ENCODE data around the gene C2orf76. TPM values are rescaled to one million over a fixed set of nuclear protein-coding genes. Genes with fewer than 3 reads are reported as not detected.
A peak's percentile ranks its signal among the peaks of the same experiment; 100 is the strongest.
"Not testable (repeated sequence)": the region's sequence is repeated elsewhere in the genome, so short reads cannot be mapped to it uniquely, and the experiment has no call there.

Gene C2orf76
- total RNA-seq, result 10 to 100 TPM in 7 of 8 experiments, 1 to 10 TPM in 1; 9.5 to 25.1 (median 13.3) TPM

DNA sequence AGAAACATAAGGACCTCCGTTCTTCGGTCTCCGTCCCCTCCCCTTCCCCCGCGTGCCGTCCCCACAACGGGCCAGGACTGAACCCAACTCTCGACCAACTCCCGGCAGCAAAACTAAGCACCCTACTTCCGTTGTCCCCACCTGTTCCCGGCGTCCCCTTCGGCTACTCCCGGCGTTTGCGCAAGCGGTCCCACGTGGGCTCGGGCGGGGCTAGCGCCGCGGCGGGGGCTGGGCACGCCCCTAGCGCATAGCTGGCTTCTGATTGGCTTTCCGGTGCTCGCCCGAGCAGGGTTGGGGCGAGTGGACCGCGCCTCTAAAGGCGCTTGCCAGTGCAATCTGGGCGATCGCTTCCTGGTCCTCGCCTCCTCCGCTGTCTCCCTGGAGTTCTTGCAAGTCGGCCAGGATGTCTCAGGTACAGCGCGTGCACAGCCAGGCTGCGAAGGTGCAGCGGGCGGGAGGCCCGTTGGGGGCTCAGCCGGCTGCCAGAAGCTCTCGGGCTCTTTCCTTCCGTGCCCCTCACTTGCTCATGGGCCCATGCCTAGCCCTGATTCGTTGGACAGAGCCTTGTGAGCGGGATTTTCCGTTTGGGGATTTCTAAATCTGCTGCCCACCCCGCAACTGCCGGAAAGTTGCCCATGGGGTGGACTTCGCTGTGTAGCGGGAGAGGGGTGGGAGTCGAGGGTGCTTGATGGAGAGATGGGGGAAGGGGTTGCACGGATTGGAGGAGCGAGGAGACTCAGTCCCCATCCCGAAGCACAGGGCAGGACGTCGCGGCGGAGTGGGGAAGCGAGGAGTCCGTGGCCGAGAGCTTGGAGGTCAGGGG, at the start of gene C2orf76, which contains the start of gene DBI:
Gene C2orf76 (minus strand): TSS at position 186 of the 823 bp plus-strand sequence. CDS start 26,875 bp downstream, outside the sequence.
Gene DBI (plus strand): TSS at position 329 of the 823 bp plus-strand sequence. CDS start 75 bp downstream, at position 404.
- WGBS, 10 experiments, result 0% methylated on average over 4 to 6 of the region's 65 CpGs; no CpG with 5 or more reads in 8 of the 10 experiments
- ATAC-seq (replicated peaks in 6 of 8), result peak; percentile 90 to 97 (median 95)
- in situ Hi-C loops (cut with MboI; ENCODE audit: low pct_unique_long_range_greater_than_20kb in 2 of 9, low sequenced_read_pairs in 9 of 9, unreplicated experiment in 9 of 9), result no loop called here
- Histone ChIP-seq H3K27ac (peak within 1 kb of the TSS in 1 of 2 donors; percentile 54), H3K4me1 (replicated peaks in 1 of 2) (peaks cover 12 to 14% of the 10 kb centered on the region in 2 donors), H3K4me3 (peak within 1 kb of the TSS; percentile 48 to 84 (median 66))

DNA sequence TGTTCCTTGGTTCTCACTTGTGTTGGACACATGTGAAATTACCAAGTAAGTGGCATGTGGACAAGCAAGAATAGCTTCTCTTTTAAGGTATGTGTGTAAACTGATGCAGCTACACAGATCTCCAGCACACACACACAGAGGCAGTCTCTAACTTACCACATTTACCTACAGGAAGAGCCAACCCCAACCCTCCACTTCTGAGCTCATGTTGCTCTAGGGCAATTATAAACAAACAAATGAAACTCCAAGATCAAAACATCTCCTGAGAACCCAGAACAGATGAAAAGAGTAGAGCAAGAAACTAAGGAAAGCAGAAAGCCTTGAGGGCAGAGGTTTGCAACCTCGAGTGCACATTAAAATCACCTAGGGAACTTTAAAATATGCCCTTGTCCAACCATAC, 49.0 kb upstream of the C2orf76 start:
- no peak overlapping the region for H3K27ac ChIP-seq
- ATAC-seq (replicated peaks in 6 of 8), result no peak
- H3K4me1 ChIP-seq (replicated peaks in 1 of 2), result peaks cover 0 to 2% of the 10 kb centered on the region in 2 donors
- in situ Hi-C loops (cut with MboI; ENCODE audit: low pct_unique_long_range_greater_than_20kb in 2 of 9, low sequenced_read_pairs in 9 of 9, unreplicated experiment in 9 of 9), result loop anchor here in 3 of 9 experiments (25.0 kb wide), 1 partner anchor 247 kb away; no protein-coding TSS in a partner anchor
- 57 to 100% (median 83%) methylated on average over 1 of the region's 1 CpG; no CpG with 5 or more reads in 6 of the 10 experiments for WGBS, 10 experiments
- no peak overlapping the region for H3K4me3 ChIP-seq

DNA sequence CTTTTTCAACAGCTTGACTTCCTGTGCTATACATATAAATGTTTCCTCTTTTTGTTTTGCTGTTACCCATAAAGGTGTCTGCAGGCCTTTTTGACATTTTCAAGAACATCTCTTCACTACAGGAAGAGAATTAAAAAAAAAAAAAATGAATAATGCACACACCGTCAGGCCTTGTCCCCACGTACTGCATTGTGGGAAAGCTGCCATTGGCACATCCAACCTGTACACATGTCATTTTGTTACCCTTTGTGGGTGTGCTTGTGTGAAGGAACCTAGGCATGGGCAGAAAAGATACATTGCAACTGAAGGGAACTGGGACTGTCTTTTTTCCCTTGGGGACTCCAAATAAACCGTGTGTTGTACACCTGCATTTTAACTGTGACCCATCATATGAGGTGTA, 48.3 kb upstream of the C2orf76 start:
- Histone ChIP-seq H3K4me1 (replicated peaks in 1 of 2) (peaks cover 0 to 2% of the 10 kb centered on the region in 2 donors), H3K4me3 (no peak overlapping the region), H3K27ac (no peak overlapping the region)
- WGBS, 10 experiments, result 19 to 100% (median 56%) methylated on average over 1 to 3 of the region's 3 CpGs; no CpG with 5 or more reads in 2 of the 10 experiments
- in situ Hi-C loops (cut with MboI; ENCODE audit: low pct_unique_long_range_greater_than_20kb in 2 of 9, low sequenced_read_pairs in 9 of 9, unreplicated experiment in 9 of 9), result loop anchor here in 3 of 9 experiments (5.0 to 25.0 kb wide), 2 partner anchors 62 to 247 kb away; no protein-coding TSS in a partner anchor
- ATAC-seq (replicated peaks in 6 of 8), result no peak

GRCh38 chr2:119409506-119409905, 42.9 kb upstream of the C2orf76 start:
- no peak for ATAC-seq (replicated peaks in 6 of 8)
- H3K4me3 ChIP-seq, result no peak overlapping the region
- WGBS, 10 experiments, result 28 to 100% (median 80%) methylated on average over 2 to 4 of the region's 4 CpGs
- in situ Hi-C loops (cut with MboI; ENCODE audit: low pct_unique_long_range_greater_than_20kb in 2 of 9, low sequenced_read_pairs in 9 of 9, unreplicated experiment in 9 of 9), result loop anchor here in 4 of 9 experiments (10.0 to 25.0 kb wide), 2 partner anchors 65 to 253 kb away; no protein-coding TSS in a partner anchor
- no peaks in the 10 kb centered on the region for H3K4me1 ChIP-seq (replicated peaks in 1 of 2)
- H3K27ac ChIP-seq, result no peak overlapping the region

- peak in 3 of 8 experiments; percentile 79 to 93 (median 91) for ATAC-seq (replicated peaks in 6 of 8)
- no peak overlapping the region for H3K27ac ChIP-seq
- H3K4me3 ChIP-seq, result no peak overlapping the region
- no peaks in the 10 kb centered on the region for H3K4me1 ChIP-seq (replicated peaks in 1 of 2)
- WGBS, 10 experiments, result 0 to 85% (median 64%) methylated on average over 1 to 5 of the region's 5 CpGs; no CpG with 5 or more reads in 5 of the 10 experiments
- in situ Hi-C loops (cut with MboI; ENCODE audit: low pct_unique_long_range_greater_than_20kb in 2 of 9, low sequenced_read_pairs in 9 of 9, unreplicated experiment in 9 of 9), result loop anchor here in 4 of 9 experiments (10.0 to 25.0 kb wide), 2 partner anchors 67 to 254 kb away; no protein-coding TSS in a partner anchor
These were observed 41.6 kb upstream of the C2orf76 start for GRCh38 chr2:119408221-119408619.

DNA sequence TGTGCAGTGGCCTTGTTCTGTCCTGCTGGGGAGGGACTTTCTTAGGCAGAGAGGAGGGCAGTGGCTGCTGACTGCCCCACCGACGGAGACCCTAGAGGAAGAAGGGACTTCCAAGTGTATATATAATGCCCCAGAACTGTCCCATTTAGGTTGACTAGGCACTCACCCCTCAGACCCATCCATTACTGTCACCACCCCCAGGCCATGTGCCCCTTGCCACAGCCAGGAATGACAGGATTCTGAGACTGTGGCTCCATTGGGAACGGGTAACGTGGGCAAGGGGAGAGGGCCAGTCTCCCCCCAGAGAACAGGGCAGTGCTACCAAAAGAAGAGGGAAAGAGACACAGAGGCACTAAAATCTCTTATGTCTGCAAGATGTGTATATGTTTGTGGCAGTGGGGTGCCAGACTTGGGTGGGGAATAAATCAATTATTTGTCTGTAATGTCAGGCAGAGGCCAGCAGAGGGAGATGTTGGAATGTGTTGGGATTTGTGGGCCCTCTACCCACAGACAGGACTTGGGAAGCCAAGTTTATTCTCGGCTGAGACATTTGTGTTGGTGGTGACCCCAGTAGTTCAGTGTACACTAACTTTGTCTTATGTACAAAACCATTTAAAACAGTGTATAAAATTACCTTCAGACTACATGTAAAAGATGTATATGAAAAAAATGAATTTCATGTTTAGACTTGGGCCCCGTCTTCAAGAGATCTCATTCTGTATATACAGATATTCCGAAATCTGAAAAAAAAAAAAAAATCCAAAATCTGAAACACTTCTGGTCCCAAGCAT, 41.0 kb upstream of the C2orf76 start:
- 11 to 100% (median 75%) methylated on average over 2 to 5 of the region's 7 CpGs; no CpG with 5 or more reads in 4 of the 10 experiments for WGBS, 10 experiments

GRCh38 chr2:119405151-119405550, 38.5 kb upstream of the C2orf76 start:
- ATAC-seq (replicated peaks in 6 of 8), result no peak
- WGBS, 10 experiments, result 21 to 70% (median 36%) methylated on average over 1 to 2 of the region's 2 CpGs; no CpG with 5 or more reads in 6 of the 10 experiments
- no peaks in the 10 kb centered on the region for H3K4me1 ChIP-seq (replicated peaks in 1 of 2)
- no peak overlapping the region for H3K4me3 ChIP-seq
- in situ Hi-C loops (cut with MboI; ENCODE audit: low pct_unique_long_range_greater_than_20kb in 2 of 9, low sequenced_read_pairs in 9 of 9, unreplicated experiment in 9 of 9), result loop anchor here in 4 of 9 experiments (10.0 to 25.0 kb wide), 2 partner anchors 70 to 257 kb away; no protein-coding TSS in a partner anchor
- no peak overlapping the region for H3K27ac ChIP-seq

More for the DNA sequence above, 41.0 kb upstream of the C2orf76 start:
- Histone ChIP-seq H3K4me3 (no peak overlapping the region), H3K27ac (no peak overlapping the region), H3K4me1 (replicated peaks in 1 of 2) (no peaks in the 10 kb centered on the region)
- ATAC-seq (replicated peaks in 6 of 8), result peak; percentile 29 to 84 (median 60)
- in situ Hi-C loops (cut with MboI; ENCODE audit: low pct_unique_long_range_greater_than_20kb in 2 of 9, low sequenced_read_pairs in 9 of 9, unreplicated experiment in 9 of 9), result loop anchor here in 4 of 9 experiments (10.0 to 25.0 kb wide), 2 partner anchors 67 to 255 kb away; no protein-coding TSS in a partner anchor

DNA sequence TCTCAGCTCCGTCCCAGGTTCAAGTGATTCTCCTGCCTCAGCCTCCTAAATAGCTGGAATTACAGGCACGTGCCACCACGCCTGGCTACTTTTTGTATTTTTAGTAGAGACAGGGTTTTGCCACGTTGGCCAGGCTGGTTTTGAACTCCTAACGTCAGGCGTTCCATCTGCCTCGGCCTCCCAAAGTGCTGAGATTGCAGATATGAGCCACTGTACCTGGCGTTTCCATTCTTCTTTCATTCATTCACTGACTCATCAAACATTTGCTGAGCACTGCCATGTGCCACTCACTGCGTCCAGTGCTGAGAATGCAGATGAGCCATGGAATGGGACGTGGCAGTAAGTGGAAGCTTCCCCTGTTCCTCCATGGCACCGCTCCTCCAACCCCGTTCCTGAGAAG, 37.0 kb upstream of the C2orf76 start:
- 35 to 93% (median 75%) methylated on average over 3 to 10 of the region's 12 CpGs; no CpG with 5 or more reads in 2 of the 10 experiments for WGBS, 10 experiments
- H3K4me1 ChIP-seq (replicated peaks in 1 of 2); H3K4me3 ChIP-seq; H3K27ac ChIP-seq; ATAC-seq (replicated peaks in 6 of 8): not testable (repeated sequence)
- in situ Hi-C loops (cut with MboI; ENCODE audit: low pct_unique_long_range_greater_than_20kb in 2 of 9, low sequenced_read_pairs in 9 of 9, unreplicated experiment in 9 of 9), result loop anchor here in 4 of 9 experiments (10.0 to 25.0 kb wide), 2 partner anchors 71 to 259 kb away; no protein-coding TSS in a partner anchor

DNA sequence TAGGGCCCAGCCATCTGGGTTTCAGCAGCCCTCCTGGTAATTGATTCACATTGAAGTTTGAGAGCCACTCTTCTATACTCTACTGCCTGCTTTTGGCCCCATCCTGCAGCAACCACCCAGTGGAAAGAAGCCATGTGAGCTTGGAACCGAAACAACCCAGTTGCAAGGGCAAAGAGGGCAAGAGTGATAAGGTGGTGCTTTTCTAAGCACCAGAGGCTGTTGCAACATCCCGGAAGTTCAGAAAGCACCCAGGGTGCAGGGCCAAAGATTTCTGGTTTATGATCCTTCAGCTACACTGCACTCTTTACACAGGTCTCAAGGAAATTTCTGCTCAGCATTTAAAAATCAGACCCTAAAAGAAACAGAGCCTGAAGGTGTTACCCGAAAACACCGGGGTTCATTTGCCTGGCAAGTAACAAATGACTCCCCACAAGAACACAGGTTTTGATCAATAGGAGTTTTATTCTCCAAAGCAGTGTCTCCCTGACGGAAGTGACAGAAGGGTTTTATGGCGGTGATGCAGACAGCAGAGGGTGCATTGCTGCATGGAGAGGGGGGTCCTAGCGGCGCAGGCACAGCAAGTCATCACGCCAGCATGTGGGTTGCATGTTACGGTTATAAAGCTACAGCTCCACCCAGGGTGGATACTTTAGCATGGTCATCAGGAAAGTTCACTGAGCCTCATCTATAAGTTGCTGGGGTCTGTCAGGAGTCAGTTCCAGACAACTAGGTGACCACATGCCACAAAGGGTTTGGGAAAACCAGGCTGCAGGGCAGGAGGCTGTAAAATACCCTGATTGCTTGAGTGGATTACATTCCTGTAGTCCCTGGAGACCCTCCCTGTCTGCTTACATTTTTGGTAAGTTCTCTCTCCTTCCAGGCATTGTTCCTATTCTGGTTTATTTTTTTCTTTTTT, 36.3 kb upstream of the C2orf76 start:
- Histone ChIP-seq H3K4me1 (replicated peaks in 1 of 2) (no peaks in the 10 kb centered on the region), H3K27ac (no peak overlapping the region), H3K4me3 (no peak overlapping the region)
- 4 to 91% (median 85%) methylated on average over 1 to 8 of the region's 10 CpGs; no CpG with 5 or more reads in 2 of the 10 experiments for WGBS, 10 experiments
- ATAC-seq (replicated peaks in 6 of 8), result no peak
- in situ Hi-C loops (cut with MboI; ENCODE audit: low pct_unique_long_range_greater_than_20kb in 2 of 9, low sequenced_read_pairs in 9 of 9, unreplicated experiment in 9 of 9), result loop anchor here in 4 of 9 experiments (10.0 to 25.0 kb wide), 2 partner anchors 72 to 259 kb away; no protein-coding TSS in a partner anchor

DNA sequence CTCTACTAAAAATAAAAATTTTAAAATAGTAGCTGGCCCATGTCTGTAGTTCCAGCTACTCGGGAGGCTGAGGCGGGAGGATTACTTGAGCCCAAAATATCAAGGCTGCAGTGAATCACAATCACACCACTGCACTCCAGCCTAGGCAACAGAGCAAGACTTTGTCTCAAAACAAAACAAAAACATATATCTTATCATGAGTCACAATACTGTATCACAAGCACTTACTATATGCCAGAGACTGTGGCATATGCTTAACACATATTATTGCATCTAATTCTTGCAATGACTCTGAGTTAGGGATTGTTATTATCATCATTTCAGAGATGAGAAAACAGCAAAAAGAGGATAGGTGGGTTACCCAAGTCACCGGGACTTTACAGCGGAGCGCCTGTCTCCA, 35.5 kb upstream of the C2orf76 start:
- ATAC-seq (replicated peaks in 6 of 8), result no peak
- Histone ChIP-seq H3K4me3 (no peak overlapping the region), H3K4me1 (replicated peaks in 1 of 2) (no peaks in the 10 kb centered on the region), H3K27ac (no peak overlapping the region)
- in situ Hi-C loops (cut with MboI; ENCODE audit: low pct_unique_long_range_greater_than_20kb in 2 of 9, low sequenced_read_pairs in 9 of 9, unreplicated experiment in 9 of 9), result loop anchor here in 4 of 9 experiments (10.0 to 25.0 kb wide), 2 partner anchors 73 to 260 kb away; no protein-coding TSS in a partner anchor
- 75 to 100% (median 96%) methylated on average over 1 to 5 of the region's 5 CpGs; no CpG with 5 or more reads in 5 of the 10 experiments for WGBS, 10 experiments

DNA sequence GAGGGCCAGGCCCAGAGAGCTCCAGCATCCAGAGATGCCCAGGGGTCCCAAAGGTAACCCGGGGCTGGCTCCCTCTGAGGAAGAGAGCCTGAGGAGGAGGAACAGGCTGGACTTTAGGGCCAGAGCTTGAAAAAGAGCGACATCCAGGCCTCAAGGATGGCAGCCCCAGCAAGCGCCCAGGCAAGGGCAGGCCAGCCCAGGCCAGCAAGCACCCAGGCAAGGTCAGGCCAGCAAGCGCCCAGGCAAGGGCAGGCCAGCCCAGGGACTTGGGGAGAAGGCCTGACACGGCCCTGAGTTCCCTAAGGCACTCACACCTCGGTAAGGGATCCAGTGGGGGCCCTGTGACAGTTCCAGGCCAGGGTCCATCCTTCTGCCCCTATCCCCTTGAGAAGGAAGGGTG, 30.6 kb upstream of the C2orf76 start:
- no peak for ATAC-seq (replicated peaks in 6 of 8)
- H3K27ac ChIP-seq, result no peak overlapping the region
- H3K4me3 ChIP-seq, result no peak overlapping the region
- 0 to 100% (median 42%) methylated on average over 1 to 5 of the region's 6 CpGs; no CpG with 5 or more reads in 5 of the 10 experiments for WGBS, 10 experiments
- in situ Hi-C loops (cut with MboI; ENCODE audit: low pct_unique_long_range_greater_than_20kb in 2 of 9, low sequenced_read_pairs in 9 of 9, unreplicated experiment in 9 of 9), result no loop called here
- no peaks in the 10 kb centered on the region for H3K4me1 ChIP-seq (replicated peaks in 1 of 2)

Measured in motor neuron (in vitro differentiated cells).